Measurements from ENCODE around the gene ABCC3.

The ABCC3 gene
- total RNA-seq, result 0 to 0.18 reads per million in 2 experiments

GRCh38 chr17:50634224-50634914, at the start of gene ABCC3:
ABCC3 (plus strand) TSS chr17:50634881; CDS start chr17:50634937, 56 bp downstream.
- no peak for DNase-seq (ENCODE audit: low read depth)

GRCh38 chr17:50585346-50585745, 49.3 kb upstream of the ABCC3 start:
- no peak for DNase-seq (ENCODE audit: low read depth)

- DNase-seq (ENCODE audit: low read depth), result no peak
These were observed 48.8 kb upstream of the ABCC3 start for GRCh38 chr17:50585891-50586290.

- DNase-seq (ENCODE audit: low read depth), result no peak
These were observed 48.0 kb upstream of the ABCC3 start for GRCh38 chr17:50586421-50587247.

- no peak for DNase-seq (ENCODE audit: low read depth)
These were observed 47.1 kb upstream of the ABCC3 start for GRCh38 chr17:50587571-50587970.

GRCh38 chr17:50588391-50589049, 46.2 kb upstream of the ABCC3 start:
- no peak for DNase-seq (ENCODE audit: low read depth)

GRCh38 chr17:50589095-50589705, 45.5 kb upstream of the ABCC3 start:
- DNase-seq (ENCODE audit: low read depth), result no peak

GRCh38 chr17:50590946-50591737, 43.5 kb upstream of the ABCC3 start:
- no peak for DNase-seq (ENCODE audit: low read depth)

- DNase-seq (ENCODE audit: low read depth), result no peak
These were observed 41.4 kb upstream of the ABCC3 start for GRCh38 chr17:50593321-50593720.

GRCh38 chr17:50594128-50594823, 40.4 kb upstream of the ABCC3 start:
- DNase-seq (ENCODE audit: low read depth), result no peak

- DNase-seq (ENCODE audit: low read depth), result no peak
These were observed 39.8 kb upstream of the ABCC3 start for GRCh38 chr17:50594892-50595291.

GRCh38 chr17:50596191-50597037, 38.3 kb upstream of the ABCC3 start:
- no peak for DNase-seq (ENCODE audit: low read depth)

- no peak for DNase-seq (ENCODE audit: low read depth)
These were observed 36.2 kb upstream of the ABCC3 start for GRCh38 chr17:50598487-50598886.

GRCh38 chr17:50599606-50600005, 35.1 kb upstream of the ABCC3 start:
- DNase-seq (ENCODE audit: low read depth), result no peak

GRCh38 chr17:50601823-50602375, 32.8 kb upstream of the ABCC3 start:
- DNase-seq (ENCODE audit: low read depth), result no peak

- DNase-seq (ENCODE audit: low read depth), result no peak
These were observed 31.8 kb upstream of the ABCC3 start for GRCh38 chr17:50602836-50603235.

- no peak for DNase-seq (ENCODE audit: low read depth)
These were observed 31.3 kb upstream of the ABCC3 start for GRCh38 chr17:50603340-50603739.

- no peak for DNase-seq (ENCODE audit: low read depth)
These were observed 30.2 kb upstream of the ABCC3 start for GRCh38 chr17:50604513-50604912.

- DNase-seq (ENCODE audit: low read depth), result no peak
These were observed 29.3 kb upstream of the ABCC3 start for GRCh38 chr17:50605429-50605828.

All from T follicular helper cell (primary cell).